ENCODE data around the gene ADAMTS1.
A peak's percentile ranks its signal among the peaks of the same experiment; 100 is the strongest.

ADAMTS1 gene

GRCh38 chr21:26844258-26845065, 747 bp downstream of the ADAMTS1 start:
- peak; percentile 41 to 57 for DNase-seq

GRCh38 chr21:26843933-26844257, 1.3 kb downstream of the ADAMTS1 start:
- DNase-seq, result no peak

GRCh38 chr21:26842974-26843932, 2.0 kb downstream of the ADAMTS1 start:
- peak; percentile 77 to 80 for DNase-seq

DNA sequence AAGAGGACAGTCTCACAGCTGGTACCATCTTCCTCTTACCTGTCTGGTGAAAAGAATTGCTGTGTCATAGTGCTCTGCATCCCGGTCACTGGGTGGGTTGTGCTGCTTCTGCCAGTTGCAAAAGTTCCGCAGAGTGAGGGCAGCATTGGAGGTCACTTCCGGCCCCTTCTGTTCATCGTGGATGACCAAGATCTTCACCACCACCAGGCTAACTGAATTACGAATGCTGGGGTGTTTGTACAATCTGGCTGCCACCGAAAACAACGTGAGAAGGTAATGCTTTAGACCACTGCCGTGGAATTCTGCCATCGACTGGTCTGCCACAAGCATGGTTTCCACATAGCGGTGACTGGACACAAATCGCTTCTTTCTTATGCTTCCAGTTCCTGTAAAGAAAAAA, 2.9 kb downstream of the ADAMTS1 start:
- no peak for DNase-seq

DNA sequence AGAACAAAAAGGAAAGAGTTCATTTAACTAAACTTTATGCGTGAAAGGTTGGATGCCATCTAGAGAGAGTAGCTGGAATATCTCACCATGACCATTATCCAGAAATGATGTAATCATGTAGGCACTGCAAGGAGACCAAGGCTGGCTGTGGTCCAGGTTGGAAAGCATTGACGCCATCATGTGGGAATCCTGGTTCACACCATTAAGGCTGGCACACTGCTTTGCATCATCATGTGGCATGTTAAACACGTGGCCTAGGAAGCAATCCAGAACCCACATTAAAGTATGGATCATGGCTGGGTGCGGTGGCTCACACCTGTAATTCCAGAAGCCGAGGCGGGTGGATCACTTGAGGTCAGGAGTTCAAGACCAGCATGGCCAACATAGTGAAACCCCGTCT, 4.3 kb downstream of the ADAMTS1 start:
- DNase-seq, result no peak

DNA sequence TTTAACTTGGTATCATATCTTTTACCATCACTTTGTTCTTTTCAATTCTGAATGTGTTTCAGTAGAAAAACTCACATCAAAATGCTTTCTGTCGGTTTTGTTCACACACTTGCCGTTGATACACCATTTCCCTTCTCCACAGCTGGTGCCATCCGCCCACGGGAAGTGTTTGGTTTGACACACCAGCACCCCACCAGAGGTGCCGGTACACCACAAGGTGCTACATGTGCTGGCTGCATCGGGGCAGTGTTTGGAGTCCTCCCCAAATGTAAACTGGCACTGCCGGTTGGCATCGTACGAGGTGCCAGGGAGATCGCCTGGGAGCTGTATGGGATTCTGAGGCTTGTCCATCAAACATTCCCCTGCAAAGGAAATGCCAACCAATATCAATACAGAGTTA, 5.0 kb downstream of the ADAMTS1 start:
- DNase-seq, result no peak

DNA sequence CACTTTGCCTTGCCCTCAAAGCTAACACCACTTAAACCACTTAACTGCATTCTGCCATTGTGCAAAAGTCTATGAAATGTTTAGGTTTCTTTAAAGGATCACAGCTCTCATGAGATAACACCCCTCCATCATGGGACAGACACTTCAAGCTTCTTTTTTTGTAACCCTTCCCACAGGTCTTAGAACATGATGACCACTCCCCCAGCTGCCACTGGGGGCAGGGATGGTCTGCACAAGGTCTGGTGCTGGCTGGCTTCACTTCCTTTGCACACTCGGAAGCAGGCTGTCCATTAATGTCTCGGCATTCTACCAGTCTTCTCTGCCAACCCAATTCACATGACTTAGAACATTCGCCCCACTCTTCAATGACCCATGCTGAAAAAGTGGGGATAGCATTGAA, 7.7 kb downstream of the ADAMTS1 start:
- DNase-seq, result no peak

- no peak for DNase-seq
Measured at GRCh38 chr21:26836528-26836927, 8.7 kb downstream of the ADAMTS1 start.

- DNase-seq, result no peak
Measured at GRCh38 chr21:26835714-26836265, 9.4 kb downstream of the ADAMTS1 start.

- no peak for DNase-seq
Measured at GRCh38 chr21:26835027-26835713, 10.0 kb downstream of the ADAMTS1 start.

- DNase-seq, result no peak
Measured at GRCh38 chr21:26834181-26834905, 10.9 kb downstream of the ADAMTS1 start.

DNA sequence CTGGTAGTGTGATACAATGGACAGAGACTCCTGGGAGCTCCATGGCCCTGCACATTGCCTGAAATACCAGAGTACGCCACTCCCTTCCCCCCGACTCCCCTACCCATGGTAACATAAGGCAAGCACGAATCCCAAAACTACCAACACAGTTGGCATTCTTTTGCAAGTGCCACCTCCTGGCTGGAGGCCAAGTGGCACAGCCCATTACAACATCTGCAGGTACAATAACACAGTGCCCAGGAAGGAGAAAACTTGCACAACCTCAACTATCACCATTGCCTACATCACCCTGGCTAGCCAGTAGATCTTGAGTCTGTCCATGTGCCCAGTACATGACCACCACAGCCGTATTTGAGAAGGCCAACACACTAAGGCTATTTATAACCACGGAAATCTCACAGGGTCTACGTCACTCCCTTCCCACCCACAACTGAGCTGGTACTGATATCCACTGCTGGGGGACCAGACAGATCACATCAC, 11.7 kb downstream of the ADAMTS1 start:
- DNase-seq, result no peak

DNA sequence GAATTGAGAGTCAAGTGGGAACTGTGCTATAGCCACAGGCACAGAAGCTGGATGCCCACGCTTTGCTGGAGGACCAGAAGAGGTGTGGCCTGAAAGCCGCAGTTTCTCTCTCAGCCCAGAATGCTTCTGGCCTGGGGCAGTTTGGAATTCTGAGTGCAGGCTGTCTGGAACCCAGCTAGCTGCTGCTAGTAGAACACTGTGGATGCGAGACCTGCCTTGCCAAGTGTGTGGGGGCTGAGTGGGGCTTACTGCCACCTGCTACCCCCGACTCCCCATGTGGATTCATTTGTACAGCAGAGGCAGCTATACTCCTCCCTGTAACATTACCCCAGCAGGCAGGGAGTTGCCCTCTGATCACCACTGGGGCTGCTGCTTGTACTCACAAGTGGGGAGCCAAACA, 12.2 kb downstream of the ADAMTS1 start:
- DNase-seq, result no peak

DNA sequence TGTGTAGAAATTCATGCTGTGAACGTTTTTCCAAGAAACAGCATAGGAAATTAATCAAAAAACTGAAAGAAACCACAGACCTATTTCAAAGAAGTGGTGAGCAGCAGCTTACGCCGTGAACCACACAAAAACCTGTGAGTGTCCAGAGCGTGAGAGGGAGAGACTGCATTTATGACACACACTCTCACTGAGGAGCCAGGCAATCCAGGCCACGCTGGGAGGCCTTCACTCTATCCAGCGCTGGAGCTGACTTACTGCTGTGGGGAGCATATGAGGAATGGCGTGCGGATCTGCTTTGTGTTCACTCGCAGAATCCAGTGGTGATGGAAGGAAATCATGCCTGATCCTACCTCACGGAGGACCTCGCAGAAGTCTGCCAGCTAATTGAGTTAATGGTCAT, 12.7 kb downstream of the ADAMTS1 start:
- no peak for DNase-seq

GRCh38 chr21:26826801-26827200, 18.4 kb downstream of the ADAMTS1 start:
- no peak for DNase-seq

DNA sequence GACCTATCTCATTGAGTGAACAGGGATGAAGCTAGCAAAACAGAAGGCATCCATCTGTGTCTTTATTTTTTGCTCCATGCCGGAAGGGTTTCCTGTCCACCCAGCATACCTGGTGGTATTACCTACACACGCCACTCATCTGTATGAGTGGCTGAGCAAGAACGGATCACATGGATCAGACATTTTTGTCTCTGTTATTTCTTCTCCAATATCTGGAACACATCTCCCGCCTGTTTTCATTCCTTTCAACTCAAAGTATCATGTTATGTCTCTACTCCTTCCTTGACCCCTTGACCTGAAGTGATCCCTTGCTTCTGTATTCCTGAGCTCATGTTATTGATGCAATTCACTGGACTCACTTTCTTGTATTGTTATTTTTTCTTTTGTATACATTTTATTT, 24.7 kb downstream of the ADAMTS1 start:
- no peak for DNase-seq

GRCh38 chr21:26819740-26820324, 25.4 kb downstream of the ADAMTS1 start:
- no peak for DNase-seq

GRCh38 chr21:26818906-26819305, 26.3 kb downstream of the ADAMTS1 start:
- no peak for DNase-seq

- DNase-seq, result no peak
Measured at GRCh38 chr21:26815197-26815596, 30.0 kb downstream of the ADAMTS1 start.

GRCh38 chr21:26814386-26814785, 30.8 kb downstream of the ADAMTS1 start:
- no peak for DNase-seq

GRCh38 chr21:26813426-26813998, 31.7 kb downstream of the ADAMTS1 start:
- no peak for DNase-seq
